OCI-LY3 (cell line): ENCODE results near the gene ETV1.

Experiments used
- H2AFZ ChIP-seq: fragments of 200-600, 300-600 bp; shearing (Covaris generic); 2 replicates; pipeline ENCODE4 v1.6.0; 2014; ENCODE audit warnings: antibody characterized with exemption, low read depth, low read length
- H3K27ac ChIP-seq: fragments of 200-600, 300-600 bp; sonication (generic); 2 replicates; pipeline ENCODE4 v1.5.1; 2014; ENCODE audit warnings: mild to moderate bottlenecking, low read length, moderate library complexity, mixed read lengths
- H3K27me3 ChIP-seq: fragments of 200-600, 300-600 bp; sonication (generic); 2 replicates; pipeline ENCODE4 v1.6.1; 2014; ENCODE audit warnings: low read depth, low read length, mixed read lengths
- H3K36me3 ChIP-seq: fragments of 200-600, 300-600 bp; sonication (generic); replicated peaks from 2 replicates; pipeline ENCODE3; 2014; ENCODE audit warnings: low read depth, low read length, mixed read lengths
- H3K4me1 ChIP-seq: fragments of 300-600, 200-600 bp; sonication (generic); 2 replicates; pipeline ENCODE4 v1.6.1; 2014; ENCODE audit warnings: low read length, mixed read lengths
- H3K4me2 ChIP-seq: fragments of 200-600, 300-600 bp; sonication (generic); 2 replicates; pipeline ENCODE4 v1.6.1; 2014; ENCODE audit warnings: low read length, mixed read lengths
- H3K4me3 ChIP-seq: fragments of 300-600, 200-600 bp; sonication (generic); 2 replicates; pipeline ENCODE4 v1.5.1; 2014; ENCODE audit warnings: antibody characterized with exemption, mild to moderate bottlenecking, low read length, moderate library complexity
- H3K79me2 ChIP-seq: fragments of 300-600, 200-600 bp; shearing (Covaris generic); 2 replicates; pipeline ENCODE4 v1.6.1; 2014; ENCODE audit warnings: mild to moderate bottlenecking, low read length, mixed read lengths
- H3K9ac ChIP-seq: fragments of 300-600, 200-600 bp; shearing (Covaris generic); 2 replicates; pipeline ENCODE4 v1.6.0; 2014; ENCODE audit warnings: mild to moderate bottlenecking, low read length, moderate library complexity
- H3K9me3 ChIP-seq: fragments of 200-600, 300-600 bp; shearing (Covaris generic); 2 replicates; pipeline ENCODE4 v1.6.1; 2014; ENCODE audit warnings: low read length, mixed read lengths; ENCODE audit not compliant: insufficient read depth
- H4K20me1 ChIP-seq: fragments of 200-600, 300-600 bp; sonication (generic); 2 replicates; pipeline ENCODE4 v1.6.1; 2016; ENCODE audit warnings: low read length, mixed read lengths; ENCODE audit not compliant: insufficient read depth
- EZH2phosphoT487 ChIP-seq: fragments of 200-600 bp; shearing (Covaris generic); IDR thresholded peaks from 2 replicates; pipeline ENCODE4 v1.6.1; 2018; ENCODE audit warnings: antibody characterized with exemption, mixed run types, low read depth
- TF ChIP-seq, protein P1 (sequence below): fragments of 200-600, 300-600 bp; sonication (generic); IDR thresholded peaks from 2 replicates; pipeline ENCODE4 v1.5.1; 2014; ENCODE audit warnings: antibody characterized with exemption, low read length, low read depth

The ETV1 gene

DNA sequence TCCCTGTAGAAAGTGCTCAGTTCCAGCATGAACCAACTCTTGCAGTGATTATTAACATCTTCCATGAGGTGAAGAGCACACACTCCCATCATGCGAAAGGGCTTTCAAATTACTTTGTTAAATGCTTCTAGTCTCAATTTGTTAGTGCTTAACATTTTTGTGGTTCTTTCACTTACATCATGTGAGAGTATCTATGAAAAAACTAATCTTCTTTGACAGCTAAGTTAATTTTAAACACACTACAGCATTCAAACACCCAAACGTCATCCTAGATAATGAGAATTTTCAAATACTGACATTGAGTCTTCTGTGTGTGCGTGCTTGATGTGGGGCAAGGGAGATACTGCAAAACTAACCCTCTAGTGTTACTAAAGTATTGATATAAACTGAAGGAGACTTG is 84.8 kb downstream of the ETV1 start:
- TF ChIP-seq, protein P1, sequence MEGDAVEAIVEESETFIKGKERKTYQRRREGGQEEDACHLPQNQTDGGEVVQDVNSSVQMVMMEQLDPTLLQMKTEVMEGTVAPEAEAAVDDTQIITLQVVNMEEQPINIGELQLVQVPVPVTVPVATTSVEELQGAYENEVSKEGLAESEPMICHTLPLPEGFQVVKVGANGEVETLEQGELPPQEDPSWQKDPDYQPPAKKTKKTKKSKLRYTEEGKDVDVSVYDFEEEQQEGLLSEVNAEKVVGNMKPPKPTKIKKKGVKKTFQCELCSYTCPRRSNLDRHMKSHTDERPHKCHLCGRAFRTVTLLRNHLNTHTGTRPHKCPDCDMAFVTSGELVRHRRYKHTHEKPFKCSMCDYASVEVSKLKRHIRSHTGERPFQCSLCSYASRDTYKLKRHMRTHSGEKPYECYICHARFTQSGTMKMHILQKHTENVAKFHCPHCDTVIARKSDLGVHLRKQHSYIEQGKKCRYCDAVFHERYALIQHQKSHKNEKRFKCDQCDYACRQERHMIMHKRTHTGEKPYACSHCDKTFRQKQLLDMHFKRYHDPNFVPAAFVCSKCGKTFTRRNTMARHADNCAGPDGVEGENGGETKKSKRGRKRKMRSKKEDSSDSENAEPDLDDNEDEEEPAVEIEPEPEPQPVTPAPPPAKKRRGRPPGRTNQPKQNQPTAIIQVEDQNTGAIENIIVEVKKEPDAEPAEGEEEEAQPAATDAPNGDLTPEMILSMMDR, result no peak
- TF ChIP-seq EZH2phosphoT487, result no peak
- H3K4me2 ChIP-seq, result no peak overlapping the region
- no peak overlapping the region for H3K9ac ChIP-seq
- H3K27ac ChIP-seq, result no peak overlapping the region
- H3K4me1 ChIP-seq, result no peaks in the 10 kb centered on the region
- no peaks in the 10 kb centered on the region for H3K9me3 ChIP-seq
- H4K20me1 ChIP-seq, result no peaks in the 10 kb centered on the region
- H3K4me3 ChIP-seq, result no peak overlapping the region
- no peaks in the 10 kb centered on the region for H3K27me3 ChIP-seq
- no peaks in the 10 kb centered on the region for H3K79me2 ChIP-seq
- H3K36me3 ChIP-seq, result no peaks in the 10 kb centered on the region
- H2AFZ ChIP-seq, result no peak overlapping the region

DNA sequence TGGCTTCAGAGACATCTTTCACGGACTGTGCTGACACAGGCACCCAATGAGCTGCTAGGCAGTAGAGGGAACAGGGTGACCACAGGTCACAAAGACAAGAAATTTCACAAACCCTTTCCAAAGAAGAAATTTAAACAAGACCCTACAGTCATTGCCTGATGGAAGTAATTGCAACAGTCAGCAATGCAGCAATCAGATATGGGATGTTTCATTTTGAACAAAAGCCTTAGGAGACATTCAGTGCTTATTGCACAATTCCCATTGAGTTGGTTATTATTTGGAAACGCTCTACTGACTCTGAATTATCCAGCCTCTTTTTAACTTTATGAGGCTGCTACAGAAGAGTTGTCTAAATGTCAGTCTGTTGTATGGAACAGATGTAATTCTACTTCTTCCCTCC is 85.5 kb downstream of the ETV1 start:
- H3K27ac ChIP-seq, result no peak overlapping the region

DNA sequence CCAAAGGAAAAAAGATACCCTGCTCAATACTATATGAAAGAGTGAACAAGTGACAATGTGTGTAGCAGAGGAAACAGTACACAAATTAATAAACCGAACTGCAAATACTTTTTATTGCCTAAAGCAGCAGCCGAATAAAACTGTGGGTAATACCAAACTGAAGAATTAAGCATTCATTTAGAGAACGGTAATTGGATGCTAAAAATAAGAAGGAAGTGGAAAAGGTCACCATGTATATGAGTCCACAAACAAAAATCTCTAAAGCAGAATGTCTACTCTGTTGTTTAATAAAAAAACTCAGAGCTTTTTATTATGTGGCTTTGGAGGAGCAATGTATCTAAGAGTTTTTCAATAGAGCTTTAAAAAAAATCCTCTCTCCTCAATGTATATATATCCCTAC is 87.9 kb downstream of the ETV1 start:
- Histone ChIP-seq H3K4me2 (no peak overlapping the region), H3K4me1 (no peaks in the 10 kb centered on the region), H3K4me3 (no peak overlapping the region), H3K79me2 (no peaks in the 10 kb centered on the region), H3K27me3 (no peaks in the 10 kb centered on the region), H2AFZ (no peak overlapping the region), H3K27ac (no peak overlapping the region), H3K36me3 (no peaks in the 10 kb centered on the region), H4K20me1 (no peaks in the 10 kb centered on the region), H3K9me3 (no peaks in the 10 kb centered on the region), H3K9ac (no peak overlapping the region)
- TF ChIP-seq, protein P1, result no peak
- TF ChIP-seq EZH2phosphoT487, result no peak

More for the DNA sequence above, 85.5 kb downstream of the ETV1 start:
- no peaks in the 10 kb centered on the region for H4K20me1 ChIP-seq
- H3K9ac ChIP-seq, result no peak overlapping the region
- H3K27me3 ChIP-seq, result no peaks in the 10 kb centered on the region
- no peaks in the 10 kb centered on the region for H3K36me3 ChIP-seq
- H3K4me1 ChIP-seq, result no peaks in the 10 kb centered on the region
- no peak overlapping the region for H3K4me3 ChIP-seq
- no peak for TF ChIP-seq EZH2phosphoT487
- TF ChIP-seq, protein P1, result no peak
- no peak overlapping the region for H2AFZ ChIP-seq
- no peaks in the 10 kb centered on the region for H3K9me3 ChIP-seq
- H3K79me2 ChIP-seq, result no peaks in the 10 kb centered on the region
- H3K4me2 ChIP-seq, result no peak overlapping the region

DNA sequence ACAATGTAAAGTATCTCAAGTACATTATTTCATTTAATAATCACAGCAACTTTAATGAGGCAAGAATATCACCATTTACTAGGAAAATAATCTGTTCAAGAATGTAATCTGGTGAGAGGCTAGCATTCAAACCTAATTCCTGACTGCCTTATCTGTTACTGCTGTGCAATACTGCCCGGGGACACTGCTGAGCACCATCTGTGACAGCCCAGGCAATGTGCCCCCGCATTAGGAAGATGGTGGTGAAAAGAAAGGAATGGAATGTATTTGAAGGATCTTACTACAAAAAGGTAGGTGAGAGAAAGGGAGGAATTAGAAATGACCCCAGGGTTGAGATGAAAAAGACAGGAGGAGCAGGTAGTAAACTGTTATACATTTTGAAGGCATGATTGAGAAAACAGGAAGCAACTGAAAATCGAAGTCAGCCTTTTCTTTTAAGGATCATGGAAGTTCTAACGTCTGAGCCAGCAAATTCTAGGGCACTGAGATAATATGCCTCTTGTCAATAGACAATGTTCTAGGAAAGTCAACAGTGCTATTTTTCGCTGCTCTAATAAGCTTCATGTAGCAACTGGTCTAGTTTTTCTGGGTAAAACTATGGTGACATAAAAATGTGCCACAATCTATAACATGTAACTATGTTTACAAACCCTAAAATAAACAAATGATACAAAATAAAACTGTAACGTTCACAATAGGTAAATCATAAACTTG is 90.4 kb downstream of the ETV1 start:
- H3K4me2 ChIP-seq, result no peak overlapping the region

More for the DNA sequence above, 90.4 kb downstream of the ETV1 start:
- Histone ChIP-seq H3K9me3 (no peaks in the 10 kb centered on the region), H3K36me3 (no peaks in the 10 kb centered on the region), H3K27me3 (no peaks in the 10 kb centered on the region), H3K4me3 (no peak overlapping the region), H3K79me2 (no peaks in the 10 kb centered on the region), H3K4me1 (no peaks in the 10 kb centered on the region), H2AFZ (no peak overlapping the region), H4K20me1 (no peaks in the 10 kb centered on the region), H3K9ac (no peak overlapping the region), H3K27ac (no peak overlapping the region)
- TF ChIP-seq, protein P1, result no peak
- TF ChIP-seq EZH2phosphoT487, result no peak
